Putamen (tissue), 1 donor: ENCODE data around the gene MTTP.

ENCODE experiments used
- DNase-seq: peaks from one replicate; pipeline ENCODE4 v3.0.0-alpha.2; 2016; ENCODE audit warnings: low spot score

MTTP gene

DNA sequence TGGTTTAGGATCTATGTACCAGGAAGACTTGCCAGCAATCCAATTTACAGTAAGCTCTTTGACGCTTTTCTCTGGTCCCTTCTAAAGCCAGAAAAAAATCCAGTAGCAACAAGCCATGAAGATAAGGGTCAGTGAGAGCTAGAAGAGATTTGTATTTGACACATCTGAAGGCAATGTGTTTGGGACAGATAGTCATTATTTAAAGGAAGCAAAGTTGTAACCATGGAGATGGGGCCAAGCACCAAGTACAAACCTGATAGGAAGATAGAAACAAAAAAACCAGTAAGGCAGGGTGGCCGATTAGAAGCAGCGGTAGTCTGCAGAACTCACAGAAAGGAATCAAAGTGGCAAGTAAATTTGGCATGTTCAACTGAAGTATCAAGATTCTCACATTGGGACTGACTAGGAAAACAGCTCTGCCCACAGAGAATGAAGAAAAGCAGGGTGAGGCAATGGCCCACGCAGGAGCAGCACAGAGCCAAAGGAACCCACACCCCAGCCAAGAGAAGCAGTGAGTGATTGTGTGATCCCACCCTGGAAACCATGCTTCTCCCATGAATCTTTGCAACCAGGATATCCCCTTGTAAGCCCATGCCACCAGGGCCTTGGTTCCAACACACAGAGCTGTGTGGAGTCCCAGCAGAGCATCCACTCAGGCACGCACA, 95.9 kb downstream of the MTTP start:
- DNase-seq: no peak
